Measurements from ENCODE around the gene TFE3. TPM values are rescaled to one million over a fixed set of nuclear protein-coding genes. Genes with fewer than 3 reads are reported as not detected.

TFE3 gene
- total RNA-seq, 1 experiment from 2014 or later: 56.8 TPM

DNA sequence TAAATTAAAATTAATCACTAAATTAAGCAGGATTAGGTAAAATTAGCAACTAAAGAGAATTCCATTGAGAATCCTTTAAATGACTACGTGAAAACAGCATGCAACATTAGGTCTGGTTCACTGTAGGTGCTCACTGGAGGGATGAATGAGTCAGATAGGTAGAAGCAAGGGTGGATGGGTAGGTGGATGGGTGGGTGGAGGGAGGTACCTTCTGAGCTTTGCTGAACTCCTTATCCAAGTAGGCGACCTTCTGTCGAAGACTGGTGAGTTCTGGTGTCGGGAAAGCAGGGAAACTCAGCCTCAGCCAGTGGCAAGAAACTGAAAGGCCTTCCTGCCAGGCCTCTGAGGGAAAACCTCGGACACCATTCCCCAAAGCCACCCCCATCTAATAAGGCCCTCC, 44.1 kb downstream of the TFE3 start:
- no peak overlapping the region for H3K4me3 ChIP-seq (ENCODE audit: low read depth, low read length, poor library complexity, severe bottlenecking)
- DNase-seq (ENCODE audit: low spot score): no peak
- intact Hi-C loops (cut with micrococcal nuclease; ENCODE audit: unreplicated experiment): no loop called here
- H3K27me3 ChIP-seq (replicated peaks; ENCODE audit: insufficient read depth, low read depth, low read length, poor library complexity): no peaks in the 10 kb centered on the region
- BruUV-seq (replicated peaks): no TSS peak
- H3K4me1 ChIP-seq (ENCODE audit: insufficient read depth, low read length, poor library complexity, severe bottlenecking): no peaks in the 10 kb centered on the region
- peaks cover 17% of the 10 kb centered on the region for H3K36me3 ChIP-seq (ENCODE audit: insufficient read depth, low read length, poor library complexity, severe bottlenecking)
- ChIA-PET CTCF (no interaction called here), POLR2A (ENCODE audit: low non-redundant PET) (no interaction called here)
- H3K27ac ChIP-seq (ENCODE audit: low read depth, low read length, poor library complexity, severe bottlenecking): no peak overlapping the region
- no peaks in the 10 kb centered on the region for H3K9me3 ChIP-seq (ENCODE audit: low read depth, low read length, poor library complexity, severe bottlenecking)
- TF ChIP-seq EZH2 (IDR thresholded peaks at IDR 0.05; ENCODE audit: borderline replicate concordance, low read depth, low read length, poor library complexity, severe bottlenecking): no peak
- TF ChIP-seq, protein P1, sequence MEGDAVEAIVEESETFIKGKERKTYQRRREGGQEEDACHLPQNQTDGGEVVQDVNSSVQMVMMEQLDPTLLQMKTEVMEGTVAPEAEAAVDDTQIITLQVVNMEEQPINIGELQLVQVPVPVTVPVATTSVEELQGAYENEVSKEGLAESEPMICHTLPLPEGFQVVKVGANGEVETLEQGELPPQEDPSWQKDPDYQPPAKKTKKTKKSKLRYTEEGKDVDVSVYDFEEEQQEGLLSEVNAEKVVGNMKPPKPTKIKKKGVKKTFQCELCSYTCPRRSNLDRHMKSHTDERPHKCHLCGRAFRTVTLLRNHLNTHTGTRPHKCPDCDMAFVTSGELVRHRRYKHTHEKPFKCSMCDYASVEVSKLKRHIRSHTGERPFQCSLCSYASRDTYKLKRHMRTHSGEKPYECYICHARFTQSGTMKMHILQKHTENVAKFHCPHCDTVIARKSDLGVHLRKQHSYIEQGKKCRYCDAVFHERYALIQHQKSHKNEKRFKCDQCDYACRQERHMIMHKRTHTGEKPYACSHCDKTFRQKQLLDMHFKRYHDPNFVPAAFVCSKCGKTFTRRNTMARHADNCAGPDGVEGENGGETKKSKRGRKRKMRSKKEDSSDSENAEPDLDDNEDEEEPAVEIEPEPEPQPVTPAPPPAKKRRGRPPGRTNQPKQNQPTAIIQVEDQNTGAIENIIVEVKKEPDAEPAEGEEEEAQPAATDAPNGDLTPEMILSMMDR (conservative IDR thresholded peaks at IDR 0.05; ENCODE audit: low read depth, low read length): no peak

DNA sequence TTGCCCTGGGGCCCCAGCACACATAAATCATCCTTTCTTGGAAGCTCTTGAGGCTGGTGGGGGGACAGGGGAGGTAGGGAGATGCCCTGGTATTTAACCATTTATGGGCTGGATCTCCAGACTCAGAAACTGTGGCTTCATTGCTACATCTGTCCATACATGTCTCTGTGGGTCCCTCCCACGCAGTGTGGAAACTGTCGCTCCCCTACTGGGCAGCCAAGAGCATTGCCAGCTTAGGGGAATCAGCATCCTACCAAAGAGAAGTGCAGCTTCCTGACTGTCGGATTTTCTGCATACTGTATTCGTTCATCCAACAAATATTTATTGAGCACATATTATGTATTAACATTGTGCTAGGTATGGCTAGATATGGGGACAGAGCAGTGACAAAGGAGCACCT, 44.8 kb downstream of the TFE3 start:
- Histone ChIP-seq H3K4me1 (ENCODE audit: insufficient read depth, low read length, poor library complexity, severe bottlenecking) (no peaks in the 10 kb centered on the region), H3K27me3 (replicated peaks; ENCODE audit: insufficient read depth, low read depth, low read length, poor library complexity) (no peaks in the 10 kb centered on the region), H3K36me3 (ENCODE audit: insufficient read depth, low read length, poor library complexity, severe bottlenecking) (peaks cover 17% of the 10 kb centered on the region), H3K9me3 (ENCODE audit: low read depth, low read length, poor library complexity, severe bottlenecking) (no peaks in the 10 kb centered on the region), H3K27ac (ENCODE audit: low read depth, low read length, poor library complexity, severe bottlenecking) (no peak overlapping the region), H3K4me3 (ENCODE audit: low read depth, low read length, poor library complexity, severe bottlenecking) (no peak overlapping the region)
- TF ChIP-seq, protein P1 (conservative IDR thresholded peaks at IDR 0.05; ENCODE audit: low read depth, low read length): no peak
- TF ChIP-seq EZH2 (IDR thresholded peaks at IDR 0.05; ENCODE audit: borderline replicate concordance, low read depth, low read length, poor library complexity, severe bottlenecking): no peak
- BruUV-seq (replicated peaks): no TSS peak
- CTCF ChIA-PET: no interaction called here
- POLR2A ChIA-PET (ENCODE audit: low non-redundant PET): interaction anchor here (0.6 kb wide), 1 partner anchor 432 kb away, joined by 4 read pairs; no protein-coding TSS in a partner anchor
- no peak for DNase-seq (ENCODE audit: low spot score)
- intact Hi-C loops (cut with micrococcal nuclease; ENCODE audit: unreplicated experiment): no loop called here

DNA sequence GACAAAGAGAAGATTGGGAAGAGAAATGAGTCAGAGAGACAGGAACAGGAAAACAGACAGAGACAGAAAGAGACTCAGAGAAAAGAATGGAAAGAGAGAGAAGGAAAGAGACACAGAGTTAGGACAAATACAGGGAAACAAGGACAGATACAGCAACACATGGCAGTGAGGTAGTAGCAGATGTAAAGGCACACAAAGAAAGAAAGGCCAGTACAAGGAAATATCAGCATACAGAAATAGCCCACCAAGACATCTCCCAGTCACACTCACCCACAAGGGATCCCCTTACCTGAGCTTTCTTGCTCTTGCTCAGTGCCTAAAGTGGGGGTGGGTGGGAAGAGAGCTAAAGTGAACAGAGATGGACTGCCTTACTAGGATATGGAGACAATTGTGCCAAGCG, 45.3 kb downstream of the TFE3 start:
- TF ChIP-seq, protein P1 (conservative IDR thresholded peaks at IDR 0.05; ENCODE audit: low read depth, low read length): no peak
- TF ChIP-seq EZH2 (IDR thresholded peaks at IDR 0.05; ENCODE audit: borderline replicate concordance, low read depth, low read length, poor library complexity, severe bottlenecking): no peak
- H3K27me3 ChIP-seq (replicated peaks; ENCODE audit: insufficient read depth, low read depth, low read length, poor library complexity): no peaks in the 10 kb centered on the region
- ChIA-PET CTCF (no interaction called here), POLR2A (ENCODE audit: low non-redundant PET) (interaction anchor here (0.6 kb wide), 1 partner anchor 432 kb away, joined by 4 read pairs; no protein-coding TSS in a partner anchor)
- no peaks in the 10 kb centered on the region for H3K9me3 ChIP-seq (ENCODE audit: low read depth, low read length, poor library complexity, severe bottlenecking)
- DNase-seq (ENCODE audit: low spot score): no peak
- H3K27ac ChIP-seq (ENCODE audit: low read depth, low read length, poor library complexity, severe bottlenecking): no peak overlapping the region
- H3K36me3 ChIP-seq (ENCODE audit: insufficient read depth, low read length, poor library complexity, severe bottlenecking): peaks cover 17% of the 10 kb centered on the region
- no TSS peak for BruUV-seq (replicated peaks)
- intact Hi-C loops (cut with micrococcal nuclease; ENCODE audit: unreplicated experiment): no loop called here
- no peak overlapping the region for H3K4me3 ChIP-seq (ENCODE audit: low read depth, low read length, poor library complexity, severe bottlenecking)
- no peaks in the 10 kb centered on the region for H3K4me1 ChIP-seq (ENCODE audit: insufficient read depth, low read length, poor library complexity, severe bottlenecking)
